Measurements from ENCODE around the gene PTX3.

PTX3 gene

GRCh38 chr3:157436583-157437291 lies at the start of gene PTX3:
TSS of gene PTX3 (plus strand) at chr3:157436850. CDS start at chr3:157436934, 84 bp downstream.
- H3K27ac ChIP-seq = no peak within 1 kb of the TSS
- TF ChIP-seq ZFX (IDR thresholded peaks at IDR 0.05) = no peak
- TF ChIP-seq CTCF (conservative IDR thresholded peaks at IDR 0.05) = no peak

DNA sequence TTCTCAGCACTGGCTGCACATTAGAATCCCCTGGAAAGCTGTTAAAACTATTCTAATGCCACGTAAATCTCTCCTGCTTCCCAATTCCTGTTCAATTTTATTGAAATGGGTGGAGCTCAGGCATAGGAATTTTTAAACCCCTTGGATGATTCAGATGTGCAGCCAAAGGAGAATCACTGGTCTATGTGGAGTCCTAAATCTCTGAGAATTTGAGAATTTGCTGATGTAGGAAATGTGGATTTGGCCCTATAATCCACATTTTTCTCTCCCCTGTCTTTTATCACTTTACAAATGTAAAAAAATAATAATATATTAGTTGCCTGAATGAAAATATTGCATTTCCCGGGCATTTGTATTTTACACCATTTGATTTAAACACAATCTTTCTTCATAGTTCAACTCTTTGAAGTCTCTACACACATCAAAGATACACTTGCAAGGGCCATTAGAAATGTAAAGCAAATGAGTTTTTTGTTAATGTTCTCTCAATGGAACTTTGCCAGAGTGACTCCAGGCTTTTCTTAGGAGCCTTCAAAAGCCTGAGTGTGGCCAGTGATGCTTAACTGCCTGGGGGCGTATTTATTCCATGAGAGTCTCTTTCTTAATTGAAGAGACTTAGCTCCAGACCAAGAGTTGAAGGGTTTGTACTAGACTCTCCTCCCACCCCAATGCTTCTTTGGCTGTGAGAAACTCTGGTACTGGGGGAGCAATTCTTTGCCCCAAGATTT lies 48.8 kb upstream of the PTX3 start:
- no peak overlapping the region for H3K27ac ChIP-seq
- no peak for TF ChIP-seq CTCF (conservative IDR thresholded peaks at IDR 0.05)
- TF ChIP-seq ZFX (IDR thresholded peaks at IDR 0.05) = no peak

DNA sequence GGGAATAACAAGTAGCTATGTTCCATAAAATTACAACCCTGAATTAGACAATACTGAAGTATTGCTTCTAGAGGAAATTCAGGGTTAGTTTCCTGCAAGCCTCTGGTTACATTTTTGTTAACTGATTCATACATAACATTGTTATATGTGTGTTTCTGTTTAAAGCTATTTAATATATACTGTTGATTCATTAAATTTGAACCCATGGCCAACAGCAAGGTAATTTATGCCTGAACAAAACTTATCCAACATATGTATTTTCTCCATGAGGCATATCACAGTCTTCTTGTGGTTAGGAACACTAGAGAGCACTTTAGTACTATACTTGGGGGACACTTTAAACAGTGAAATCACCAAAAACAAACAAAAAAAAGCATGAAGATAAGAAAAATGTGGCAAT lies 47.7 kb upstream of the PTX3 start:
- H3K27ac ChIP-seq = no peak overlapping the region
- TF ChIP-seq ZFX (IDR thresholded peaks at IDR 0.05) = no peak
- no peak for TF ChIP-seq CTCF (conservative IDR thresholded peaks at IDR 0.05)

DNA sequence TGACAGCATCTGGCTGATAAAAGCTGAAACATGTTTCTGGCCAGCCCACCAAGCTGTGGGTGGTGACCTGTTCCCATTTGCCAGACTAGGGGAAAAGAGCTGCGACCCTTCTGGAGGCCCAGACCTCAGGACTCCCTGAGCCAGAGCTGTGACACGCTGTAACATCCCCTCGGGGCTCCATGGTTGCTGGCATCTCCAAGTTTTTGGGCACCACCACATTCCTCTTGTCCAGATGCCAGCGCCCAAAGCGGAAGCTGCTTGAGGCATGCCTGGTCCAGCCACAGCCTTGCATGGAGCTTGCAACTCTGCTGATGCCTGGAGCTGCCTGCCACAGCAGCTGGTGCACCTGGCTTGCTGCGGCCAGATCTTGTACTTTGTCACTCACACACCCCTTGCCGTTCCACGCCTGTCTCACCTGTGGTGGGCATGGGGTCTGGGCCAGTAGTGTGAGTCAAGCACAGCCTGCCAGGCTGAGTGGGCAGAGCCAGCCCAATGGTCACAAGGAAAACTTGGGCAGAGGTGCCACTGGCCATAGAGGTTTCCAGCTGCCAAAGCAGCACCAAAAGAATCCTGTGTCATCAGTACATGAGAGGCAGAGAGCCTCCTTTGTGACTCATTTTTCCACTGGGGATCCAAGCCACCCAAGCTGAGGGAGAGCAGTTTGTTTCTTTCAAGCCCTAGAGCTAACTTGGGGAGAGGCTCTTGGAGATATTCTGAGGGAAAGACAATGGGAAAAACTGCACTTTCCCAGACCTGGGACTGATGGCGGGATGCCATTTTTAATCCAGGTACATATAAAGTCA lies 45.7 kb upstream of the PTX3 start:
- no peak overlapping the region for H3K27ac ChIP-seq

GRCh38 chr3:157392104-157392503 lies 44.5 kb upstream of the PTX3 start:
- no peak for TF ChIP-seq ZFX (IDR thresholded peaks at IDR 0.05)
- no peak for TF ChIP-seq CTCF (conservative IDR thresholded peaks at IDR 0.05)
- H3K27ac ChIP-seq = no peak overlapping the region

More for the DNA sequence above, 45.7 kb upstream of the PTX3 start:
- TF ChIP-seq CTCF (conservative IDR thresholded peaks at IDR 0.05) = no peak
- TF ChIP-seq ZFX (IDR thresholded peaks at IDR 0.05) = no peak

GRCh38 chr3:157393113-157393512 lies 43.5 kb upstream of the PTX3 start:
- H3K27ac ChIP-seq = no peak overlapping the region
- TF ChIP-seq CTCF (conservative IDR thresholded peaks at IDR 0.05) = no peak
- TF ChIP-seq ZFX (IDR thresholded peaks at IDR 0.05) = no peak

GRCh38 chr3:157394411-157394810 lies 42.2 kb upstream of the PTX3 start:
- no peak overlapping the region for H3K27ac ChIP-seq
- no peak for TF ChIP-seq CTCF (conservative IDR thresholded peaks at IDR 0.05)
- TF ChIP-seq ZFX (IDR thresholded peaks at IDR 0.05) = no peak

Measured in C4-2B (cell line).